ENCODE data around the gene SMARCD1. TPM values are rescaled to one million over a fixed set of nuclear protein-coding genes. Genes with fewer than 3 reads are reported as not detected.

SMARCD1 gene
- total RNA-seq, 6 experiments from 2014 or later, result 37.6 to 59.1 (median 44.2) TPM

DNA sequence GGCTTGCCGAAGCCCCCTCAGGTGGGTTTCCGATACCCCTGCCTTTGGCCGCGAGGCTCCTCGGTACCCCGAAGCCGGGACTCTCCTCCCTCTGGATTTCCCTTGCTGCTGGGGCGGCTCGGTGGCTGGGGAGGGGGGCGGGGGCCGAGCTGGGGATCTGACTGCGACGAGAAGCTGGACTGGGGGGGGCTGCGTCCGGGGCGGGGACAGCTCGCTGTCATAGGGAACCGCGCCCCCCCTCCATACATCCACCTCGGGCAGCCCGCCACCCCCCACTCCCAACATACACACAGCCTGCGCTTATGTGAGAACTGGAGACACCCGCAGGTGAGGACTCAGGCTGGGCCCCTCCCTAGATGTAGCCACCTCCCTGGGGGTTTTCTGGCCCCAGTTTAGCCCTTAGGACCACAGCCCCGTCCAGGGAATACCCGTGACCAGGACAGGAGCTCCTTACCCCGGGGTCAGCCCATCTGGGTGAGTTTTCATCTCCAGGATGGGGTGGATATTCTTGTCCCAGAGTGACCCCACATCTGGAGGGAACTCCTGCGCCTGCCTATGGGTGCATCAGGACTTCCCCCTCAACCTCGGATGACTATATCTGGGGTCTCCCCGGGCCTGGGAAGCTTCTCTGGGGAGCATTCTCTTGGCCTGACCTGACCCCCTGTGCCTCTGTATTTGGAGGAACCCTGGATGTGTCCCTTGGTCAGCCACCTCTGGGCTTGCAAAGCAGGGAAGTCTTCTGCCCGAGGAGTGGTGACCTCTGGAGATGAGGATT, 27.1 kb upstream of the SMARCD1 start:
- DNase-seq, result no peak
- Mint-ChIP-seq H3K27ac (no peak overlapping the region), H3K36me3 (ENCODE audit: low read depth) (no peaks in the 10 kb centered on the region), H3K9me3 (no peaks in the 10 kb centered on the region), H3K4me1 (ENCODE audit: low read depth) (peaks cover 24% of the 10 kb centered on the region), H3K4me3 (peak overlapping the region; percentile 53), H3K27me3 (ENCODE audit: insufficient read depth) (peaks cover 19% of the 10 kb centered on the region)
- TF ChIP-seq, protein P1, sequence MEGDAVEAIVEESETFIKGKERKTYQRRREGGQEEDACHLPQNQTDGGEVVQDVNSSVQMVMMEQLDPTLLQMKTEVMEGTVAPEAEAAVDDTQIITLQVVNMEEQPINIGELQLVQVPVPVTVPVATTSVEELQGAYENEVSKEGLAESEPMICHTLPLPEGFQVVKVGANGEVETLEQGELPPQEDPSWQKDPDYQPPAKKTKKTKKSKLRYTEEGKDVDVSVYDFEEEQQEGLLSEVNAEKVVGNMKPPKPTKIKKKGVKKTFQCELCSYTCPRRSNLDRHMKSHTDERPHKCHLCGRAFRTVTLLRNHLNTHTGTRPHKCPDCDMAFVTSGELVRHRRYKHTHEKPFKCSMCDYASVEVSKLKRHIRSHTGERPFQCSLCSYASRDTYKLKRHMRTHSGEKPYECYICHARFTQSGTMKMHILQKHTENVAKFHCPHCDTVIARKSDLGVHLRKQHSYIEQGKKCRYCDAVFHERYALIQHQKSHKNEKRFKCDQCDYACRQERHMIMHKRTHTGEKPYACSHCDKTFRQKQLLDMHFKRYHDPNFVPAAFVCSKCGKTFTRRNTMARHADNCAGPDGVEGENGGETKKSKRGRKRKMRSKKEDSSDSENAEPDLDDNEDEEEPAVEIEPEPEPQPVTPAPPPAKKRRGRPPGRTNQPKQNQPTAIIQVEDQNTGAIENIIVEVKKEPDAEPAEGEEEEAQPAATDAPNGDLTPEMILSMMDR (IDR thresholded peaks at IDR 0.05), result no peak

DNA sequence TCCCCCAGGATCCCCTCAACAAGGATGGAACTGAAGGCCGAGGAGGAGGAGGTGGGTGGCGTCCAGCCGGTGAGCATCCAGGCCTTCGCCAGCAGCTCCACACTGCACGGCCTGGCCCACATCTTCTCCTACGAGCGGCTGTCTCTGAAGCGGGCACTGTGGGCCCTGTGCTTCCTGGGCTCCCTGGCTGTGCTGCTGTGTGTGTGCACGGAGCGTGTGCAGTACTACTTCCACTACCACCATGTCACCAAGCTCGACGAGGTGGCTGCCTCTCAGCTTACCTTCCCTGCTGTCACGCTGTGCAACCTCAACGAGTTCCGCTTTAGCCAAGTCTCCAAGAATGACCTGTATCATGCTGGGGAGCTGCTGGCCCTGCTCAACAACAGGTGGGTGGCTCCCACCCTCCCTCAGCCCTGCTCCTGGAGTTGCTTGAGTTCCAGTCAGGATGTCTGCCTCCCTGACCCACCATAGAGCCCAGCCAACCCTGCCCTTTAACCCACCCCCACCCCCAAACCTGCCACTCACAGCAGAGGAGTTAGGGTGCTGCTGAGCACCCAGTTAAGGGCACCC, 26.3 kb upstream of the SMARCD1 start:
- no peaks in the 10 kb centered on the region for H3K9me3 Mint-ChIP-seq
- peaks cover 24% of the 10 kb centered on the region for H3K4me1 Mint-ChIP-seq (ENCODE audit: low read depth)
- no peak overlapping the region for H3K4me3 Mint-ChIP-seq
- DNase-seq, result no peak
- no peaks in the 10 kb centered on the region for H3K36me3 Mint-ChIP-seq (ENCODE audit: low read depth)
- no peak overlapping the region for H3K27ac Mint-ChIP-seq
- TF ChIP-seq, protein P1 (IDR thresholded peaks at IDR 0.05), result no peak
- peaks cover 21% of the 10 kb centered on the region for H3K27me3 Mint-ChIP-seq (ENCODE audit: insufficient read depth)

DNA sequence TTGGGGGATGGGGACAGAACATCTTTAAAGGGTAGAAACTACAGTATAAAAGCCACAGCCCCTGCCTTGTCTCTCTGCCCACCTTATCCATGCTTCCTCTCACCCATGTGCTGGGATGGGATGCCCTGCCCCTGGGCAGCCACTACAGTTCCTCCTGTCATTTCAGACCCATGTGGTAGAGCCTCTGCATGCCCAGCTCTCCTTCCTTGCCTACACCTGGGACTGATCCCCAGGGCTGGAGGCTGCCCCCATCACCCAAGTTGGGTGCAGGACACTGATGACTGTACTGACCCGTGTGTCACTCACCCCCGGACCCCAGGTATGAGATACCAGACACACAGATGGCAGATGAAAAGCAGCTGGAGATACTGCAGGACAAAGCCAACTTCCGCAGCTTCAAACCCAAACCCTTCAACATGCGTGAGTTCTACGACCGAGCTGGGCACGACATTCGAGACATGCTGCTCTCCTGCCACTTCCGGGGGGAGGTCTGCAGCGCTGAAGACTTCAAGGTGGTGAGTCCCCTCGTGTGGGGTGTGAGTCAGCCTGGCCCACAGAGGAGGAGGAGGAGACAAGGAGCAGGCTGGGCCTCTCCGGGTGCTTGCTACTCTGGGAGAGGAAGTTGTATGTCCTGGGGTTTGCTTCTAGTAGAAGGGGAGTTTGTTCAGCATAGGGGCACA, 25.6 kb upstream of the SMARCD1 start:
- Mint-ChIP-seq H3K9me3 (no peaks in the 10 kb centered on the region), H3K27ac (no peak overlapping the region), H3K36me3 (ENCODE audit: low read depth) (no peaks in the 10 kb centered on the region), H3K4me1 (ENCODE audit: low read depth) (peaks cover 24% of the 10 kb centered on the region), H3K4me3 (no peak overlapping the region), H3K27me3 (ENCODE audit: insufficient read depth) (peaks cover 21% of the 10 kb centered on the region)
- no peak for DNase-seq
- TF ChIP-seq, protein P1 (IDR thresholded peaks at IDR 0.05), result no peak

DNA sequence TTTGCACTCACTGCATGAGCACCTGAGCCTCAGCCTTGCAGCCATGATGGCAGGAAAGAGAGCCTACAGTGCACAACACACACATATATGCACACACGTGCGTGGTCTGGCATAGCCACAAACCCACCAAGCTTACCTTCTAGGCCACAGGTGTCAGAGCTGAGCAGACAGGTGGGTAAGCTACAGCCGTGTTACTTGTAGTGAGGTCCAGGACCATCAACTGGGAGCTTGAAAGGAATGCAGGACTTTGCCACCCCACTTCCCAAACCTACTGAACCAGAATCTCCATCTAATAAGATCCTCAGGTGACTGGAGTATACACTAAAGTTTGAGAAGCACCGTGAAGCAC, 25.0 kb upstream of the SMARCD1 start:
- no peak overlapping the region for H3K4me3 Mint-ChIP-seq
- TF ChIP-seq, protein P1 (IDR thresholded peaks at IDR 0.05), result no peak
- H3K36me3 Mint-ChIP-seq (ENCODE audit: low read depth), result no peaks in the 10 kb centered on the region
- H3K4me1 Mint-ChIP-seq (ENCODE audit: low read depth), result peaks cover 24% of the 10 kb centered on the region
- no peak overlapping the region for H3K27ac Mint-ChIP-seq
- peaks cover 21% of the 10 kb centered on the region for H3K27me3 Mint-ChIP-seq (ENCODE audit: insufficient read depth)
- no peak for DNase-seq
- no peaks in the 10 kb centered on the region for H3K9me3 Mint-ChIP-seq

DNA sequence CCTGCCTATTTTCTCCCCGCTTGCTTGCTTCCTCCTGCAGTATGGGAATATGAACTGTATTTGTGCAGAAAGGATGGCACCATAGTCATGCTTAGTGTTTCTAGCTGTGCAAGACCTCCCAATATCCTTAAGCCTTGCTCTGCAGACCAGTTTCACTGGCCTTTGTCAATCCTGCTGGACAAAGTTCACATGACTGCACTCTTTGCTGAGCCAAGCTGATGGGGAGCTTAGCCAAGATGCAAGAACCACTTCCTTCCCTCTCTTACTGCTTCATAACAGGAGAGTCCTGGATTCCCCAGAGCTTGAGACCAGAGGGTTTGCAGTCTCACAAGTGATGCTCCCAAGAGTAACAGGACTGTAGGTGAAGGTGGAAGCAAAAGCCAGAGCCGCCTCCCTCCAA, 24.0 kb upstream of the SMARCD1 start:
- Mint-ChIP-seq H3K4me1 (ENCODE audit: low read depth) (peaks cover 18% of the 10 kb centered on the region), H3K27ac (no peak overlapping the region), H3K4me3 (no peak overlapping the region), H3K36me3 (ENCODE audit: low read depth) (no peaks in the 10 kb centered on the region), H3K27me3 (ENCODE audit: insufficient read depth) (peaks cover 17% of the 10 kb centered on the region), H3K9me3 (no peaks in the 10 kb centered on the region)
- DNase-seq, result no peak
- TF ChIP-seq, protein P1 (IDR thresholded peaks at IDR 0.05), result no peak
